Ovary (tissue), 3 donors: Measurements from ENCODE around the gene ERFE.

ENCODE experiments used
- CTCF ChIP-seq, 3 donors: fragments of 450-650 bp in 2 of 3; fragments of 200-600 bp in 1 of 3; IDR thresholded peaks; one replicate each; pipeline versions ENCODE4 v1.5.1 to v1.8.0; 2016 to 2022; ENCODE audit warnings: antibody characterized with exemption in 3 of 3, mild to moderate bottlenecking in 1 of 3
- POLR2A ChIP-seq: fragments of 450-650 bp; IDR thresholded peaks from one replicate; pipeline ENCODE4 v1.6.1; 2017; ENCODE audit warnings: antibody characterized with exemption, mild to moderate bottlenecking, moderate library complexity
- donor health status: DM: no; HTN: no; CAD: no.

- TF ChIP-seq CTCF (IDR thresholded peaks at IDR 0.05): no peak
- no peak for TF ChIP-seq POLR2A
These were observed 25.0 kb upstream of the ERFE start for GRCh38 chr2:238133499-238134392.
